SK-N-MC (cell line): ENCODE measurements around the gene POLR3E.
"Not testable (repeated sequence)": the region's sequence is repeated elsewhere in the genome, so short reads cannot be mapped to it uniquely, and the experiment has no call there.

Experiments
- EZH2 ChIP-seq: fragments of 200-600 bp; sonication (generic); IDR thresholded peaks from one replicate; pipeline ENCODE4 v1.6.1; 2017; ENCODE audit warnings: antibody characterized with exemption
- POLR2AphosphoS5 ChIP-seq: IDR thresholded peaks from 2 replicates; pipeline ENCODE4 v1.6.1; 2012; ENCODE audit warnings: mild to moderate bottlenecking, low read depth, low read length, borderline replicate concordance

DNA sequence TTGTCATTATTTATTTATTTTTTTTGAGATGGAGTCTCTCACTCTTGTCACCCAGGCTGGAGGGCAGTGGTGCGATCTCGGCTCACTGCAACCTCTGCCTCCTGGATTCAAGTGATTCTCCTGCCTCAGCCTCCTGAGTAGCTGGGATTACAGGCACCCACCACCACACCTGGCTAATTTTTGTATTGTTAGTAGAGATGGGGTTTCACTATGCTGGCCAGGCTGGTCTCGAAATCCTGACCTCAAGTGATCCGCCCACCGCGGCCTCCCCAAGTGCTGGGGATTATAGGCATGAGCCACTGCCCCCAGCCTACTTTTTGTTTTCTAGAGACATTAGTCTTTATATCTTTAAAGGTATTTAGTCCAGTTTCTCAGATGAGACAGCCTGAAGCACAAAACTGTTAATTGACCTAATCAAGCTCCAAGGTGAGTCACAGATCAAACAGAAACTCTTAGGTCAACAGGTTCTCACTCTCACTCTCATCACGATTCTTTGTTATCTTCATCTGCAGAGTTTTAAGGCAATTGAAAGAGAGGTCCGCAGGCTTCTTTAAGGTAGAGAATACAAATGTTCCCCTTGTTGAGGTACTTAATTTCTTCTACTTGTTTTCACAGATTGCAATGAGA is 71.1 kb downstream of the POLR3E start:
- not testable (repeated sequence) for TF ChIP-seq POLR2AphosphoS5, EZH2
